HepG2 (cell line): ENCODE results near the gene ING5. TPM values are rescaled to one million over a fixed set of nuclear protein-coding genes. Genes with fewer than 3 reads are reported as not detected.
A peak's percentile ranks its signal among the peaks of the same experiment; 100 is the strongest.

ENCODE experiments used
- ATAC-seq: fragments of 200-7000 bp; cut with Tn5 transposase; 3 replicates; pipeline ENCODE4 v1.9.1; 2020; ENCODE audit warnings: mild to moderate bottlenecking, moderate library complexity
- BruUV-seq: library from RNA; stranded (reverse); fragments of 400-500 nt; replicated peaks from 2 replicates; lab custom pipeline; 2021; lab: Mats Ljungman, UMichigan
- CTCF ChIA-PET: fragments of 300-600 bp; formaldehyde crosslinking; extraction: SDS; loops from one replicate; lab custom pipeline; 2021; ENCODE audit warnings: low total read pairs, inconsistent platforms, low intra/inter-chr PET ratio; lab: Yijun Ruan, JAX
- POLR2A ChIA-PET: fragments of 350-600 bp; sonication (Branson Sonifier 250); formaldehyde crosslinking; loops from one replicate; lab custom pipeline; 2020; ENCODE audit warnings: antibody characterized with exemption, inconsistent platforms; lab: Yijun Ruan, JAX
- DNase-seq: peaks from one replicate; pipeline ENCODE4 v3.0.0-alpha.2; 2015; ENCODE audit warnings: low spot score
- FAIRE-seq: peaks from 3 replicates; lab custom pipeline; 2011; peaks lifted over from hg19 to GRCh38; lab: Jason Lieb, UNC
- H2AFZ ChIP-seq: one replicate; pipeline ENCODE4 v1.6.1; 2011; ENCODE audit warnings: low read length, inconsistent platforms
- H3K27ac ChIP-seq: fragments of 300-600 bp; 3 replicates; pipeline ENCODE4 v1.8.0; 2011; ENCODE audit warnings: mixed run types, mild to moderate bottlenecking, mixed read lengths, low read length, inconsistent platforms; ENCODE audit not compliant: insufficient read depth; ENCODE audit errors: extremely low read length
- H3K27me3 ChIP-seq, 2 experiments: fragments of 200-600 bp in 1 of 2; 2 replicates in 1 of 2; 3 replicates in 1 of 2; pipeline versions ENCODE4 v1.6.0 to v1.8.0; 2011; ENCODE audit warnings: low read length in 2 of 2, mild to moderate bottlenecking in 2 of 2, moderate library complexity in 2 of 2, inconsistent platforms in 1 of 2; ENCODE audit not compliant: insufficient read depth in 2 of 2, control insufficient read depth in 1 of 2
- H3K36me3 ChIP-seq, 2 experiments: fragments of 200-600 bp in 1 of 2; replicated peaks in 1 of 2; 2 replicates in 1 of 2; 3 replicates in 1 of 2; pipeline versions ENCODE4 v1.5.1 to v1.8.0; 2011; ENCODE audit warnings: low read length in 2 of 2, inconsistent platforms in 1 of 2; ENCODE audit not compliant: insufficient read depth in 2 of 2, control insufficient read depth in 1 of 2
- H3K4me1 ChIP-seq: 2 replicates; pipeline ENCODE4 v1.5.1; 2012; ENCODE audit warnings: low read length, inconsistent platforms; ENCODE audit not compliant: insufficient read depth
- H3K4me2 ChIP-seq: 2 replicates; pipeline ENCODE4 v1.6.0; 2011; ENCODE audit warnings: low read depth, low read length, inconsistent platforms
- H3K4me3 ChIP-seq, 3 experiments: fragments of 200-600 bp in 1 of 3; sonication (generic), shearing (Covaris generic) in 1 of 3; replicated peaks in 1 of 3; 2 replicates each; pipeline ENCODE4 v1.5.1; 2011 to 2016; ENCODE audit warnings: low read length in 3 of 3, inconsistent platforms in 2 of 3, low read depth in 2 of 3, mild to moderate bottlenecking in 2 of 3, control low read depth in 1 of 3, mixed read lengths in 1 of 3; ENCODE audit not compliant: insufficient read depth in 1 of 3
- H3K79me2 ChIP-seq: one replicate; pipeline ENCODE4 v1.6.1; 2011; ENCODE audit warnings: low read length, inconsistent platforms; ENCODE audit not compliant: insufficient read depth
- H3K9ac ChIP-seq: 2 replicates; pipeline ENCODE4 v1.6.0; 2011; ENCODE audit warnings: mild to moderate bottlenecking, low read depth, low read length, inconsistent platforms; ENCODE audit not compliant: insufficient read depth
- H3K9me3 ChIP-seq: 2 replicates; pipeline ENCODE4 v1.5.1; 2012; ENCODE audit warnings: mild to moderate bottlenecking, low read length
- H4K20me1 ChIP-seq: 2 replicates; pipeline ENCODE4 v1.6.0; 2011; ENCODE audit warnings: inconsistent platforms, mild to moderate bottlenecking, low read length, moderate library complexity; ENCODE audit not compliant: insufficient read depth
- ELF1 ChIP-seq: sonication (generic); formaldehyde crosslinking; IDR thresholded peaks from 2 replicates; pipeline ENCODE4 v1.4.0; 2020; ENCODE audit warnings: missing genetic modification reagents
- FOSL2 ChIP-seq: sonication (generic); formaldehyde crosslinking; IDR thresholded peaks from 2 replicates; pipeline ENCODE4 v1.4.0; 2020; ENCODE audit warnings: missing genetic modification reagents
- GMEB2 ChIP-seq: IDR thresholded peaks from 2 replicates; pipeline ENCODE4 v1.6.1; 2016; ENCODE audit warnings: missing biosample characterization, missing genetic modification reagents, low read depth
- KDM5A ChIP-seq: fragments of 200-600 bp; sonication (generic); IDR thresholded peaks from 2 replicates; pipeline ENCODE4 v1.7.0; 2018; ENCODE audit warnings: antibody characterized with exemption, mild to moderate bottlenecking, low read length, borderline replicate concordance
- MAZ ChIP-seq, 2 experiments: sonication (generic) in 1 of 2; formaldehyde crosslinking in 1 of 2; IDR thresholded peaks; 2 replicates each; pipeline versions ENCODE4 v1.5.0 to v1.6.1; 2012 to 2020; ENCODE audit warnings: low read depth in 2 of 2, mild to moderate bottlenecking in 2 of 2, borderline replicate concordance in 1 of 2, improper control_type of control experiment in 1 of 2, low read length in 1 of 2, missing genetic modification reagents in 1 of 2, moderate library complexity in 1 of 2
- NFKBIZ ChIP-seq: IDR thresholded peaks from 2 replicates; pipeline ENCODE4 v1.6.1; 2018; ENCODE audit warnings: missing genetic modification reagents, missing compliant biosample characterization
- RBM22 ChIP-seq: fragments of 200-400 bp; formaldehyde crosslinking; optimal IDR thresholded peaks from 2 replicates; pipeline ENCODE3; 2017; ENCODE audit warnings: mild to moderate bottlenecking, low read length, moderate library complexity
- SOX5 ChIP-seq: IDR thresholded peaks from 2 replicates; pipeline ENCODE4 v1.6.1; 2016; ENCODE audit warnings: borderline replicate concordance
- TEAD3 ChIP-seq: optimal IDR thresholded peaks from 2 replicates; pipeline ENCODE3; 2016; ENCODE audit warnings: borderline replicate concordance
- ZBTB49 ChIP-seq: sonication (generic); formaldehyde crosslinking; IDR thresholded peaks from 2 replicates; pipeline ENCODE4 v1.4.0; 2020; ENCODE audit warnings: missing genetic modification reagents, borderline replicate concordance
- ZFP62 ChIP-seq: sonication (generic); formaldehyde crosslinking; IDR thresholded peaks from 2 replicates; pipeline ENCODE4 v1.4.0; 2020; ENCODE audit warnings: missing genetic modification reagents
- ZNF17 ChIP-seq: sonication (generic); formaldehyde crosslinking; IDR thresholded peaks from 2 replicates; pipeline ENCODE4 v1.5.0; 2020; ENCODE audit warnings: mild to moderate bottlenecking, missing genetic modification reagents
- ZNF75D ChIP-seq: sonication (generic); formaldehyde crosslinking; IDR thresholded peaks from 2 replicates; pipeline ENCODE4 v1.8.1; 2023; ENCODE audit warnings: missing genetic modification reagents, mild to moderate bottlenecking, borderline replicate concordance
- WGBS: methylation state at CpG from one replicate; pipeline ENCODE4 v1.1.6; 2017; ENCODE audit warnings: low lambda C conversion rate; 5-methylcytosine and 5-hydroxymethylcytosine counted together
- in situ Hi-C: cut with HindIII; loops from 2 replicates; pipeline ENCODE4 v1.10.0; 2017; ENCODE audit warnings: low pct_unique_long_range_greater_than_20kb; ENCODE audit not compliant: extremely low pct_ligation_motif_present
- intact Hi-C: fragments of 100-400 bp; cut with micrococcal nuclease; formaldehyde crosslinking; loops from one replicate; pipeline ENCODE4 v1.10.0; 2022; ENCODE audit not compliant: unreplicated experiment
- polyA plus RNA-seq, 8 experiments: library from polyadenylated mRNA; depleted of rRNA in 3 of 8; stranded (reverse) in 7 of 8; unstranded in 1 of 8; fragments of >200 nt; fragmentation: Illumina TruSeq in 4 of 8; extraction: Trizol in 4 of 8; gene quantifications; 2 replicates each; pipeline versions ENCODE4 v1.2.1 to v1.2.3, GENCODE V29; 2011 to 2016; ENCODE audit warnings: low read depth in 4 of 8, missing spikeins in 1 of 8, mixed read lengths in 1 of 8; ENCODE audit not compliant: insufficient read depth in 1 of 8
- total RNA-seq, 5 experiments: library from RNA; depleted of rRNA; stranded (reverse); fragments of >200 nt; fragmentation: Illumina TruSeq; extraction: Trizol; gene quantifications; 2 replicates each; pipeline ENCODE4 v1.2.3, GENCODE V29; 2016; ENCODE audit warnings: low read depth in 1 of 5

ING5 gene
- total and polyA plus RNA-seq, 2 of the 13 experiments (the other 11 are each of a cell fraction or from before 2014, with no cell fraction given), result 61.9 to 71.9 TPM

GRCh38 chr2:241680827-241681599 lies 20.8 kb upstream of the ING5 start:
- in situ Hi-C loops (no loop called here), intact Hi-C loops (no loop called here)
- no peak for TF ChIP-seq ELF1 (CRISPR knock-in tag)
- no peak for TF ChIP-seq MAZ (IDR thresholded peaks at IDR 0.05; ENCODE audit: borderline replicate concordance, low read depth, low read length)
- TF ChIP-seq MAZ (CRISPR knock-in tag; IDR thresholded peaks at IDR 0.05; ENCODE audit: low read depth), result no peak
- TF ChIP-seq ZNF75D (CRISPR knock-in tag), result no peak
- peak; percentile 68 for TF ChIP-seq FOSL2
- TF ChIP-seq RBM22, result peak; percentile 19
- no peak for TF ChIP-seq ZNF17 (CRISPR knock-in tag)
- no peak for TF ChIP-seq TEAD3 (CRISPR knock-in tag)
- no TSS peak for BruUV-seq
- no peak for DNase-seq
- peaks cover 19% of the 10 kb centered on the region for H3K79me2 ChIP-seq
- no peak overlapping the region for H2AFZ ChIP-seq
- H4K20me1 ChIP-seq, result no peaks in the 10 kb centered on the region
- ChIA-PET CTCF (no interaction called here), POLR2A (no interaction called here)
- no peak overlapping the region for H3K27ac ChIP-seq
- no peak overlapping the region for H3K4me3 ChIP-seq
- no peak overlapping the region for H3K9ac ChIP-seq
- no peaks in the 10 kb centered on the region for H3K9me3 ChIP-seq
- FAIRE-seq, result no peak
- ATAC-seq, result peak; percentile 15; the same call in 2 of the 3 replicates
- H3K4me1 ChIP-seq, result peaks cover 14% of the 10 kb centered on the region
- H3K36me3 ChIP-seq, result peaks cover 35 to 75% of the 10 kb centered on the region in 2 experiments
- H3K27me3 ChIP-seq, result no peaks in the 10 kb centered on the region; a peak in 1 of 5 replicates
- no peak overlapping the region for H3K4me2 ChIP-seq
- WGBS, result 93% methylated on average over 14 of the region's 14 CpGs

- ChIA-PET CTCF (no interaction called here), POLR2A (interaction anchor here (0.7 to 8.6 kb wide), 33 partner anchors 9 to 810 kb away, joined by 3 to 234 read pairs (median 4); partner anchors contain the start of genes ATG4B, D2HGDH, ING5 and NEU4)
- BruUV-seq, result no TSS peak
- FAIRE-seq (no peak), ATAC-seq (no peak), DNase-seq (no peak)
- intact Hi-C loops (loop anchor here (1.0 to 5.0 kb wide), 3 partner anchors 15 to 76 kb away; no protein-coding TSS in a partner anchor), in situ Hi-C loops (no loop called here)
- Histone ChIP-seq H3K27ac (peak overlapping the region; percentile 95), H3K4me3 (peak overlapping the region; percentile 92 to 96 (median 94)), H4K20me1 (no peaks in the 10 kb centered on the region), H3K9me3 (no peaks in the 10 kb centered on the region), H3K79me2 (peaks cover 36% of the 10 kb centered on the region), H2AFZ (no peak overlapping the region), H3K9ac (peak overlapping the region; percentile 97), H3K4me1 (peaks cover 28% of the 10 kb centered on the region), H3K36me3 (peaks cover 18 to 44% of the 10 kb centered on the region in 2 experiments), H3K27me3 (no peaks in the 10 kb centered on the region; a peak in 1 of 5 replicates), H3K4me2 (peak overlapping the region; percentile 81)
- WGBS, result 9% methylated on average over 4 of the region's 37 CpGs
- TF ChIP-seq NFKBIZ, result no peak
- no peak for TF ChIP-seq SOX5
- no peak for TF ChIP-seq GMEB2 (CRISPR knock-in tag)
- no peak for TF ChIP-seq ZFP62
- TF ChIP-seq KDM5A, result no peak; the same call in 1 of the 2 replicates
- no peak for TF ChIP-seq ZBTB49 (CRISPR knock-in tag)
Observed at GRCh38 chr2:241686324-241686649, 15.6 kb upstream of the ING5 start.
